Loucy (cell line): ENCODE results near the gene AKAP9.

ENCODE experiments used
- H2AFZ ChIP-seq: fragments of 200-600 bp; sonication (generic); 2 replicates; pipeline ENCODE4 v1.6.0; 2016; ENCODE audit warnings: antibody characterized with exemption, mild to moderate bottlenecking, low read length, moderate library complexity
- H3F3A ChIP-seq: fragments of 200-600 bp; 2 replicates; pipeline ENCODE4 v1.6.0; 2016; ENCODE audit warnings: antibody characterized with exemption, low read depth, mild to moderate bottlenecking
- H3K27me3 ChIP-seq: fragments of 200-600 bp; sonication (generic); 2 replicates; pipeline ENCODE4 v1.6.1; 2014; ENCODE audit warnings: low read length, mild to moderate bottlenecking; ENCODE audit not compliant: insufficient read depth, poor library complexity, severe bottlenecking
- H3K36me3 ChIP-seq: fragments of 200-600 bp; sonication (generic); 2 replicates; pipeline ENCODE4 v1.6.1; 2016; ENCODE audit warnings: low read length; ENCODE audit not compliant: insufficient read depth
- H3K4me1 ChIP-seq: fragments of 200-600 bp; sonication (generic); 2 replicates; pipeline ENCODE4 v1.5.1; 2014; ENCODE audit warnings: low read length, mild to moderate bottlenecking; ENCODE audit not compliant: insufficient read depth, poor library complexity, severe bottlenecking
- H3K4me2 ChIP-seq: fragments of 200-600 bp; sonication (generic); 2 replicates; pipeline ENCODE4 v1.6.0; 2014; ENCODE audit warnings: antibody characterized with exemption, low read length, low read depth, mild to moderate bottlenecking; ENCODE audit not compliant: poor library complexity, severe bottlenecking
- H3K4me3 ChIP-seq: fragments of 200-600 bp; sonication (generic); 2 replicates; pipeline ENCODE4 v1.5.1; 2014; ENCODE audit warnings: low read length, mild to moderate bottlenecking, mixed read lengths; ENCODE audit not compliant: poor library complexity, severe bottlenecking
- H3K79me2 ChIP-seq: fragments of 200-600 bp; sonication (generic); 2 replicates; pipeline ENCODE4 v1.6.1; 2014; ENCODE audit warnings: low read length; ENCODE audit not compliant: insufficient read depth
- H3K9ac ChIP-seq: fragments of 200-600 bp; sonication (generic); 2 replicates; pipeline ENCODE4 v1.6.0; 2014; ENCODE audit warnings: mild to moderate bottlenecking, low read depth, low read length, moderate library complexity; ENCODE audit not compliant: poor library complexity, severe bottlenecking
- H3K9me2 ChIP-seq: fragments of 200-600 bp; sonication (generic); replicated peaks from 2 replicates; pipeline ENCODE4 v1.6.1; 2016; ENCODE audit warnings: low read depth, low read length, mixed read lengths
- H3K9me3 ChIP-seq: fragments of 200-600 bp; sonication (generic); 2 replicates; pipeline ENCODE4 v1.6.1; 2014; ENCODE audit warnings: mild to moderate bottlenecking, antibody characterized with exemption, low read length, low read depth; ENCODE audit not compliant: insufficient read depth
- H4K20me1 ChIP-seq: fragments of 200-600 bp; sonication (generic); 2 replicates; pipeline ENCODE4 v1.6.0; 2014; ENCODE audit warnings: antibody characterized with exemption, low read length, mild to moderate bottlenecking; ENCODE audit not compliant: insufficient read depth, poor library complexity, severe bottlenecking
- CTCF ChIP-seq: fragments of 200-600 bp; sonication (generic); conservative IDR thresholded peaks from 2 replicates; pipeline ENCODE4 v1.5.1; 2014; ENCODE audit warnings: mild to moderate bottlenecking, antibody characterized with exemption, low read length
- EZH2phosphoT487 ChIP-seq: fragments of 200-600 bp; IDR thresholded peaks from 2 replicates; pipeline ENCODE4 v1.6.1; 2018; ENCODE audit warnings: antibody characterized with exemption, mild to moderate bottlenecking, moderate library complexity, borderline replicate concordance

The AKAP9 gene

GRCh38 chr7:92035576-92035975, 94.9 kb downstream of the AKAP9 start:
- TF ChIP-seq EZH2phosphoT487, result no peak
- TF ChIP-seq CTCF, result no peak
- H3K36me3 ChIP-seq, result peaks cover 31% of the 10 kb centered on the region; the same call in 1 of the 2 replicates

GRCh38 chr7:92039900-92040299, 99.2 kb downstream of the AKAP9 start:
- no peak overlapping the region for H3K4me2 ChIP-seq
- peaks cover 42% of the 10 kb centered on the region for H3K36me3 ChIP-seq

More at GRCh38 chr7:92035576-92035975, 94.9 kb downstream of the AKAP9 start:
- H3K9me3 ChIP-seq, result no peaks in the 10 kb centered on the region
- H4K20me1 ChIP-seq, result no peaks in the 10 kb centered on the region
- H3K9ac ChIP-seq, result no peak overlapping the region
- H3K4me3 ChIP-seq, result no peak overlapping the region
- no peaks in the 10 kb centered on the region for H3K27me3 ChIP-seq
- no peaks in the 10 kb centered on the region for H3K79me2 ChIP-seq
- H3K4me1 ChIP-seq, result no peaks in the 10 kb centered on the region
- no peak overlapping the region for H2AFZ ChIP-seq
- no peaks in the 10 kb centered on the region for H3F3A ChIP-seq
- H3K9me2 ChIP-seq, result no peaks in the 10 kb centered on the region
- no peak overlapping the region for H3K4me2 ChIP-seq

GRCh38 chr7:92042056-92042737, 101.5 kb downstream of the AKAP9 start:
- Histone ChIP-seq H4K20me1 (no peaks in the 10 kb centered on the region), H3K4me3 (no peak overlapping the region), H3F3A (no peaks in the 10 kb centered on the region; the same call in 1 of the 2 replicates), H3K79me2 (no peaks in the 10 kb centered on the region), H3K27me3 (no peaks in the 10 kb centered on the region), H3K4me1 (no peaks in the 10 kb centered on the region), H3K4me2 (no peak overlapping the region), H3K36me3 (peaks cover 63% of the 10 kb centered on the region), H3K9me2 (no peaks in the 10 kb centered on the region), H3K9ac (no peak overlapping the region), H2AFZ (no peak overlapping the region), H3K9me3 (no peaks in the 10 kb centered on the region)
- no peak for TF ChIP-seq CTCF
- TF ChIP-seq EZH2phosphoT487, result no peak

More at GRCh38 chr7:92039900-92040299, 99.2 kb downstream of the AKAP9 start:
- H3K9me3 ChIP-seq, result no peaks in the 10 kb centered on the region
- H2AFZ ChIP-seq, result no peak overlapping the region
- no peaks in the 10 kb centered on the region; the same call in 1 of the 2 replicates for H3F3A ChIP-seq
- no peaks in the 10 kb centered on the region for H3K79me2 ChIP-seq
- H3K9me2 ChIP-seq, result no peaks in the 10 kb centered on the region
- no peak for TF ChIP-seq EZH2phosphoT487
- TF ChIP-seq CTCF, result no peak
- H3K4me1 ChIP-seq, result no peaks in the 10 kb centered on the region
- no peaks in the 10 kb centered on the region for H3K27me3 ChIP-seq
- H4K20me1 ChIP-seq, result no peaks in the 10 kb centered on the region
- H3K4me3 ChIP-seq, result no peak overlapping the region
- no peak overlapping the region for H3K9ac ChIP-seq
